ENCODE results near the gene PITPNM3.

PITPNM3 gene

DNA sequence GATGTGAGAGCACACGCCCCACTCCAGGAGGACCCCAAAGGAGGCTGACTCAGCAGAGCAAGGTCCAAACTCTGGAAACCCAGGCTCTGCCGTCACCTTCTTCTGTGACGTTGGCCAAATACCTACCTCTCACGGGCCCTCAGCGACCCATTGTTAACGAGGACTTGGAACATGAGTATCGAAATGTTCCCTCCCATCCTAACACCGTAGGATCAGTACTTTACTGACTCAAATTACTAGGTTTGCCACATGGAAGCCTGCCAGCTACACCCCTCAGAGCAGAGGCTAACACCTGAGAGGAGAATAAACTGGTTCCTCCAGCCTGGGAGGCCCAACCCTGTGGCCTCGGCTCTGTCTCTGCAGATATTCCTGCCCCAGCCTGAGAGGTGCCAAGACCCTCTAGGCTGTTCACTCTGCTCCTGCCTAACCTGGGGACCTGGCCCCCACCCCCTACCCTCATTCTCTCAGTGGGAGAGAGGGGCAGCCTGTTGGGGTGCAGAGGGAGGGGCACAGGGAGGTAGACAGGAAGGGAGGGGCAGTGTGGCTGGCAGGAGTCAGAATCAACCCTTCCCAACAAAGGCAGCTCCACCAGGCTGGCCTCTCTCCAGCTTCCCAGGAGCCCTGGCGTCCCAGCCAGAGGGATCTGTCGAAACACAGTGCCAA, 4.4 kb downstream of the PITPNM3 start:
- no peak for DNase-seq (ENCODE audit: low read depth)

DNA sequence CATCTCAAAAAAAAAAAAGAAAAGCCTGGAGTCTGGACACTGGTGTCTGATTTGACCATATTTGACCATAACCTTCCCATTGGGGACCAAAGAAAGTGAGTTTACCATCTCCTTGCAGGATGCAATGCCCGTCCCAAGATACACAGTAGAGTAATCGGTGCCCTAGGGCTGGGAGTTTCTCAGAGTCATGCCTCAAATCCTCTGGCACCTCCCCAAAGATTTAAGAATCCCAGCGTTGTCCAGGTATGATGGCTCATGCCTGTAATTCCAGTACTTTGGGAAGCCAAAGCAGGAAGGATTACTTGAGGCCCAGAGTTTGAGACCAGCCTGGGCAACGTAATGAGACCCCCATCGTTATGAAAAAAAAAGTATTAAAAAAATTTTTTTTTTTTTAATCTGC, 5.0 kb downstream of the PITPNM3 start:
- DNase-seq (ENCODE audit: low read depth): no peak

DNA sequence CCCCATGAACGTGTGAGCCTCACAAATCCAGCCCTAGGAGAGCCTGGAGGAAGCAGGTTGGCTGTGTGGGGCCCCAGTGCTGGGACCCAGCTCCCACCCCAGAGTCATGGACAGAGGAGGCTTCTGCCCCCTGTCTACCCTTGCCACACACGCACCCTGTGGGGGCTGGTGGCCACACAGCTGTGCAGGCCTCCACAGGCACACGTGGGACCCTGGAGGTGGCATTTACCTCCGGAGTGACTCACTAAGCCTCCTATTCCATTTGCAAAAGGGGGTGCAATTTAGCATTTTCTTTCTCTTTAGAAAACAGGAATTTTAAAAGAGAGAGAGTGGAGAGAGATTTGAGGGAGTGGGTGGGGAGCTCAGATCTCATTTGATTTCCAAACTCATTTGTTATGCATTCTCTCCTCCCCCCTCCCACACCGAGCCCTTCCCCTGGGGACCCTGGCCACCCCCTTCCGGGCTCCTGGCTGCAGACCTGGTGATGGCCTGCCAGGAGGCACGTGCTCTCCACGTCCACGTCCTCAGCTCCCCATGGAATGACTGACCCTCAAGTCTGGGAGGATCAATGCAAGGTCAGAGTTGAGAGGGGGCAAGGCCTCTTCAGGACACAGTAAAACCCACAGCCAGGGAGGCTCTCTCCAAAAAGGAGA, 6.8 kb downstream of the PITPNM3 start:
- no peak for DNase-seq (ENCODE audit: low read depth)

DNA sequence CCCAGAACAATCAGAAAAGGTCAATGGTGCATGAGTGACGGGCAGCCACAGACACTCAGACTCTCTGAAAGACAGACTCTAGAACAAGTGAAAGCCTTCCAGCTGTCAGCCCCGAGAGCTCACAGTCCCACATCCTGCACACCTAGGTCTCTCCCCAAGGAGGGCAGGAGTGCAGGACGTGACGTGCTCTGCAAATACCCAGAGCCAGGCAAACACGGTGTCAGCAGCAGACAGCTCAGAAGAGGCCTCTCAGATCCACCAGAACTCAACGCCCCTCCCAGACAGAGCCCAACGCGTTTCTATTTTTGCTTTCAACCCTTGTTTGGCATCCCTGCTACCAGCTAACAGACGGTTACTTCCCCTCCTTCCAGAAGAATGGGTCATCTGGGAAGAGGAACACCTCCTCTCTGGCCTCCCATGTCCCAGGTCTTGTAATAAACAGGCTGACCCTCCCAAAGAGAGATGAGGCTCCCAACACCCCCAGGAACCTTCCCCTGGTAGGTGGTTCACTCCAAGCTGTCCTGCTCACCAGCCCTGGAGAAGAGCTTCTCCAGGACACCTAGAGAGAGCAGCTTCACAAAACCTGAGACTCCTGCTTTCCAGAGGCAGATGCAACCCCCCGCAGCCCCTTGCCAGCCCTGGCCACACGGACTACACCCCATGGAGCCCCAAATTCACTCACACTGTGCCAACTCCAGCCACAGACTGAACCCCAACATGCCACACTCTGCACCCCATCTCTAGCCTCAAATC, 7.6 kb downstream of the PITPNM3 start:
- DNase-seq (ENCODE audit: low read depth): no peak

DNA sequence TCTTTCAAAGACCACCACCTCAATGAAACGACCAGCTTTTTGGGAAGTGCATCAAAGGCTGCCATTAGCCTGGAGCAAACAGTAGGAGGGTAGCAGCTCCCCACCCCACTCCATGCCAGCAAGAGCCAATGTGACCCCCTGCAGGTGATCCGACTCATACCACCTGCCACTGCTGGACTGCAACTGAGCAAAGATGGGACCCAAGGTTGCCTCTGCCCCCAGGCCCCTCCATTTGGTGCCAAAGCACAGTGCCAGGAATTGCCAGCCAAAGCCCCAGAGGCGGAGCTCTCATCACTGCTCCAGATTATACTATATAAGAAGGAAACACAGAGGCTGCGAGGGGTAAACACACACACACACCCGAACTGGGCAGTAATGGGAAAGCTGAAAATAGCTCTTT, 8.3 kb downstream of the PITPNM3 start:
- no peak for DNase-seq (ENCODE audit: low read depth)

DNA sequence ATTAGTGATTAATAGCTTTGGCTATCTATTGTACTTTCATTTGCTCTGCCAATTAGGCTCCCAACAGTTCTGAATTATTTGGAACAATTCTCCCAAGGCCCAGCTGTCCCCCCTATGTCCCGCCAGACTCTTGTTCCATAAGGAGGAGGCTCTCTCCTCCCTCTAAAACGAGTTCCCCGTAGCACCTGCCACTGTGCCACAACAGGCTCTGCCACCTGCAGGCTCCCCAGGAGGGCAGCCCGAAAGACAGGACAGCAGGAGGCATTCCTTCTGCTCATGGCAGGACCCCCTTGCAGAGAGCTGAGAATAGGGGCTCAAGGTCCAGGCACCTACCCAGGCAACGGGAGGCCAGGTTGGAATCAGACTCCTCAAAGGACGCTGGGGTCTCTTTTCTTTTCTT, 9.0 kb downstream of the PITPNM3 start:
- no peak for DNase-seq (ENCODE audit: low read depth)

DNA sequence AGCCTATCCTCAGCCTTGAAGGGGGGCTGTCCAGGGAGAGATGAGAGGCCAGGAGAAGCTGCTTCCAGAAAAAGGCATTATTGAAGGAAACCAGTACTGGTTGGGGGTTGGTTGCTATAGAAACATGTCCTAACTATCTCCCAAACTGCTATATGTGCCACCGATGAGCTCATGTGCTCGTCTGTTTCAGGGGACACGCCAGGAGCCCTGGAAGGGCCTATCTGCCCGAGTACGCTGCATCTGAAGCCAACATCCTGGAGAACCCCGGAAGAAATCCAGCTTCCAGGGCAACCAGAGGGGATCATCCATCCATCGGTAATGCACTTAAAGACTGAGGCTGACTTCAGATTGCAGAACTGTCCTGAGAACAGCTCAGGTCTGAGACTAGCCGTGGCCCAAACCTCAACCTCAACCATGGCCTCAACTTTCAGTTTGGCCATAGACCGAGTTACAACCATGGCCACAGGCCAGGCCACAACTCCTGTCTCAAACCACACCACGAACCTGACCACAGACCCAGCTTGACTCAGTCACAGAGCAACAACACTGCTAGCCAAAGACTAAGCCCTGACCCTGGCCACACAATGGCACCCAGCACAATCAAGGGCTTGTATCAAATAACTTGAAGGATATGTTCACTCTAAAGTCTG, 10.2 kb downstream of the PITPNM3 start:
- DNase-seq (ENCODE audit: low read depth): no peak

DNA sequence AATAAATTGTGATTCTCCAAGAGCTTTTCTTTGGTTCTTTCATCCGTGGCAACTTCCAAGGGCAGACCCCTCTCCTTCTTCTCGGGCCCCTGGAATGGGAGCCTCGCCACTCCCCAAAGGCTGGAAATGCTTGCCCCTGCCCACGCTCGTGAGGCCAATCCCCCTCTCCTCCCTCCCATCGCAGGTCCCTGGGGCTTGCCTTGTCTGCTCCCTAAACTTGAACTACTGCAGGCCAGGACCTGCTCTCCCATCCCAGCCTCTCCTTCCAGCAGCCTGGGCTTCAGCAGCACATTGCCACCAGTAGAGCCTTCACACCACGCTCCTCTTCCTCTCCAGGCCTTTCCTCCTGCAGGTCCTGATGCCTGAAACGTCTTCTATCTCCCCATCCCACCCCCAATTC, 11.1 kb downstream of the PITPNM3 start:
- DNase-seq (ENCODE audit: low read depth): no peak

DNA sequence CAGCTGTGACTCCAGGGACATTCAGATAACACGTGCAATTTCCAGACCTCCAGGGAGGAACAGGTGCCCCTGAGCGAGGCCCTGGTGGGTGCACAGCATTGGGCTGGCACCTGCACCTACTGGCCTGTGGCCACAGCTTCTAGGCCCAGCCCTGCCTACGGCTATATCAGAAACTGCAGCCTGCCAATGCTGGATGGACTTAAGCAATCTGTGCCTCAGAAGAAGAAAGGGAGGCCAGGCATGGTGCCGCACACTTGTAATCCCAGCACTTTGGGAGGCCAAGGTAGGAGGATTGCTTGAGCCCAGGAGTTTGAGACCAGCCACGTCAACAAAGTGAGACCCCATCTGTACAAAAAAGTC, 12.4 kb downstream of the PITPNM3 start:
- DNase-seq (ENCODE audit: low read depth): no peak

DNA sequence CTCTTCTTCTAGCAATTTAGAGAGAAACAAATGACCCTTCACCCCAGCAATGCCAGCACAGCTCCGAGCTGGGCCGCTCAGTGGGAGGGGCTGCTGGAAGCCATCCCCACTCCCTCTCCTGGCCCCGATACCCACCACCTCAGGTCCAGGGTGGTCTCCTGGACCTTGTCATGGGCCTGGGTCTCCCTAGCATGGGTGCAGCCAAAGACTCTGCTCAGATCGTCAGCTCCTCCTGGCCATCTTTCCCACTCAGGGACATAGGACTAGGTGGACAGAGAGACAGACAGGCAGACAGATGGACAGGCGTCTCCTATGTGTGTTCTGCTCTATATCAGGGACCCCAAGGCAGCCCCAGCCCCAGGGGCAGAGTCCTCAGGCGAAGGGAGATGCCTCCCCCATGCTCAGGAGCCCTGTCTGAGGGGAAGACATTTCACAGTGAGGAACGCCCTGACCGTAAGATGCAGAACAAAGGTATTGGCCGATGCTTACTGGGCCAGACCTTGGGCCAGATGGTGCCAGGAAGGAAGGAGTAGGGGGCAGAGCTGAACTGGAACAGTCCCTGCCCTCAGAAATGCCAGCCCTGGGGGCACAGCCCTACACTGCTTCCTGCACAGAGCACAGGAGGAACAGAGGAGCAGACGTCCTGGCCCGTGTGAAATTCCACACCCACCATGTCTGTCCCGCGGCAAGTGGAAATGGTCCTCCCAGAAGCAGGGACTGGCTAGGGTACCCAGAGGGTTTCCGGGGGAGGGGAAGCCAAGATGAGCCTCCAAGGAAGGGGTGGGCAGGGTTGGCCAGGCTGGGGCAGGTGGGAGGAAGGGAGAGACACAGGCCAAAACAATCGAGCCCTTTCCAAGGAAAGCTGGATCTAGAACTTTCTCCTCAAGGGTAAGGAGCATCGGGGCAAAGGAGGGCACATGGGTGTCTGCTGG, 13.0 kb downstream of the PITPNM3 start:
- no peak for DNase-seq (ENCODE audit: low read depth)

DNA sequence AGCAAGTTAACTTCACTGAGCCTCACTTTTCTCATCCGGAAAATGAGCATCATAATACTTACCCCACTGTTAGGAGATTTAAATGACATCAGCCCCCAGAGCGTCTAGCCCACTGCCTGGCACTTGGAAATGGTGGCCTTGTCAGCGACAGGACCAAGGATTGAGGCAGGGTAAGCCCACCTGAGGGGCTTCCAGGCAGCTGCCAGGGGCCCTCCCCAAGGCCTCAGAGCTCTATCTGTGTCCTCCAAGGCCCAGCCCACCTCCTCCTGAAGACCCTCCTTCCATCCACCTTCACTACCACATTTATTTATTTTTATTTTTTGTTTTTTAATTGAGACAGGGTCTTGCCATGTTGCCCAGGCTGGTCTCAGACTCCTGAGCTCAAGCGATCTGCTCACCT, 13.8 kb downstream of the PITPNM3 start:
- DNase-seq (ENCODE audit: low read depth): no peak

DNA sequence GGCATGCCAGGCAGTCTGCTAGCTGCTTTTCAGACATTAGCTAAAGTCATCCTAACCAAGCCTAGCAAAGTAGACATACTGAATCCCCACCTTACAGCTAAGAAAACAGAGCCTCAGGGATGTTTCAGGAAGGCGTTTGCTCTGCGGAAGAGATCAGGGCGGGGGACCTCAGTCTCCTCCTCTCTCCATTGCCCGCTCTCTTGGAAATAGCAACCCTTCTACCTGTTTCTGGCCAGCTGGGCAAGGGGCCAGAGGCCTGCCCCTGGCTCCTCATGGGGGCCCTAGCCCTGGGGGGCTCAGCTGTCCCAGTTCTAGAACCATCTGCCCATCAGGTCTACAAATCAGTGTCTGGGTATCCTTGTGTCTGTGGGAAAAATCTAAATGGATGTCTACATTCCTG, 14.5 kb downstream of the PITPNM3 start:
- DNase-seq (ENCODE audit: low read depth): no peak

DNA sequence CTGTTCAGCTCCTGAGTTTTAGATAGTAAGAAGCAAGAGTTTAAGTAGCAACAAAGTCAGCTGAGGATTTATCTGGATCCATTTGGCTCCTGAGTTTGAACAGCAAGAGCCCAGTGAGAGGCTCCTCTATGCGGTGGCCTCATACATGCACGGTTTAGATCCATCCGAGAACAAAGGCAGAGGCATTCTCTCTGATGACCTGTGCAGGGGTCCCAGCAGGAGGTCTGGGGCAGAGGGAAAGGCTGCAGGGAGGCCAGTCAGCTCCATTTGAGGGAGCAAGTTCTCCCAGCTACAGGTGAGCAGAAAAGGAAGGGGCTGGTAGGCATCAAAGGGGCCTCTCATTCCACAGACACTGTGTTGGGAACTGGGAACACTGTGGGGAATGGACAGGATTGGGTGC, 16.5 kb downstream of the PITPNM3 start:
- no peak for DNase-seq (ENCODE audit: low read depth)

DNA sequence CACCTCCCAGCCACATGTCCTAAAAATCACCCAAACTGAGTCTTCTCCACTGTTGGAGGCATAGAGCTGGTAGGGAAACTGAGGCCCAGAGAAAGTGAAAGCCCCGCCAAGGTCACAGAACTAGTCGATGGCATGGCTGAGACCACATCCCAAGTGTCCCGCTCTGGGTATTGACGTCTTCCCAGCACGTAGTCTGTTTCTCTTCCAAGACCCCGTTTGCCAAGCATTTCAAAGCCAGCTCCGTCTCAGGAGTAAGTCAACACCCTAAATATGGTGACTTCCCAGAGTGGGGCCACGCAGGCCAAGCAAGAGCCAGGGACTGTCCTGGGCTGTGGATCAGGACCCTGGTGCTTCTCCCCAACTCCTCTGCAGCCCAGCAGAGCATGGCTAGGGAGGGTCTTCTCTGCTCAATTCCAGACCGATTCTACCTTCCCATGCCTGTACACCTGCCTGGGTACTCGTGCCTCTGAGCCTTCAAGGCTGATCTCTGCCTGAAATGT, 19.7 kb downstream of the PITPNM3 start:
- no peak for DNase-seq (ENCODE audit: low read depth)

DNA sequence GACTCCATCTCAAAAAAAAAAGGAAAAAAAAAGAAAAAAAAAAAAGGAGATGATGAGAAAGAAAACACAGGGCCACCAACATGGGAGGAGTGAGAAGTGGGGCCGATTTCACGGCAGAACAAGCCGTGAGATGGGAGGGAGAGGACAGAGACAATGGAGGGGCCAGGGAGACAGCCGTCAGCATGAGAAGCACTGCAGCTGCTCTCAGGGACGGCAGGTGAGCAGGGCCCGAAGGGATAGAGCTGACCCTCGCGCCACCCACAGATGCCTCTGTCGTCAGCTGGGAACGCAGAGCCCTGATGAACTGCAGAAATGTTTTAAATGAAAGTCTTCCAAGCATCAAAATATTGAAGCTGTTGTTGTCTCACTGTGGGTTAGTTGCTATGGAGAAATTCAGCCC, 20.3 kb downstream of the PITPNM3 start:
- DNase-seq (ENCODE audit: low read depth): no peak

DNA sequence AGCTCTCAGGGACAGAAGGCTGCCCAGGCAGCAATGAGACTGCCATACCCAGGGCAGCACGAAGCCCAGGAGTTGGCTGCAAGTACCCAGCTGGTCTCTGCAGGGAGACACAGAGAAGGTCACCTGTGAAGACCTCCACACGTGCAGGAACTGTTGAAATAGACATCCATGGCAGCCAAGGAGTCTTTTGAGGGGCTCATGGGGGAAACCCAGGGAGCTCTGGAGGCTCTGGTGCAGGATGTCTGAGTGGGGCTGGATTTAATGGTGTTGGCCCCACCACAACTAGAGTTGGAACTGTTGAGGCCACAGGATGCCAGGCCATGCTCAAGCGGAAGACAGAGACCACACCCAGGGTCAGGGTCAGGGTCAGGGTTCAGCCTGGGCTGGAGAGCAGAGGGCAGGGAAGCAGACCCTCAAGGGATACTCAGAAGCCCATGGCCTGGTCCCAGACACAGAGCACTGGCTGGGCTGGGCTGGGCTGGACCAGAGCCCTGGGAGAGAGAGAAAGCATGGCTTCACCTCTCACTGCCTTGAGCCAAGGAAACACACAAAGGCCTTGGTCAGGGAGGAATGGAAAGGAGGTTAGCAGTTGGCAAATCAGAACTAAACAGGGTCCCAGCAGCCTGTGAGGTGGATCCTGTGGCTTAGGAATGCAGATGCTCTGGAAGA, 21.4 kb downstream of the PITPNM3 start:
- DNase-seq (ENCODE audit: low read depth): no peak

DNA sequence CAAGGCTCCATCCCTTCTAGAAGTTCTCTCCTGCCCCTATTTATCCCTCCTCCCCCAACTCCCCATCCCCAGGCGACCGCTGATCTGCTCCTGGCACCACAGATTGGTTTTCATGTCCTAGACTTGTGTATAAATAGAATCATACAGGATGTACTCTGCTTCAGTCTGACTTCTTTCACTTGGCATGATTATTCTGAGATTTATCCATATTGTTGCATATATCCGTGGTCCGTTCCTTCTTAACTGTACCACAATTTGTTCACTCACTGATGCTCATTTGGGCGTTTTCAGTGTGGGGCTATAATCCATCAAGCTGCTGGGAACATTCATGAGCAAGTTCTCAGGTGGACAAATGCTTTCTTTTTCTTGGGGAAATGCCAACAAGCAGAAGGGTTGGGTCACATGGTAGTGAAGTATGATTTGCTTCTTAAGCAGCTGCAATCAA, 23.9 kb downstream of the PITPNM3 start:
- no peak for DNase-seq (ENCODE audit: low read depth)

DNA sequence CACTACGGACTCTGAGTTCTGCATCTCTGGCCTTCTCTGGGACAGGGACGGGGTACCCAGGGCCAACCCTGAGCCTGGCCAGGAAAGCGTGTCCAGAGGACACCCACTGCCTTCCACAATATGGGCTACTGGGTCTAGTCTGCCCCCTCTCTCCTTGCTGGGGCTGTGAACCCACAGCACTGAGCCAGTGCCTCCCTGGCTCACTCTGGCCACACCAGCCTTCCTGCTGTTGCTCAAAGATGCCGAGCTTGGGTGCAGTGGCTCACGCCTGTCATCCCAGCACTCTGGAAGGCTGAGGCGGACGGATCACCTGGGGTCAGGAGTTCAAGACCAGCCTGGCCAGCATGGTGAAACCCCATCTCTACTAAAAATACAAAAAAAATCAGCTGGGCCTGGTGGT, 24.8 kb downstream of the PITPNM3 start:
- no peak for DNase-seq (ENCODE audit: low read depth)

DNA sequence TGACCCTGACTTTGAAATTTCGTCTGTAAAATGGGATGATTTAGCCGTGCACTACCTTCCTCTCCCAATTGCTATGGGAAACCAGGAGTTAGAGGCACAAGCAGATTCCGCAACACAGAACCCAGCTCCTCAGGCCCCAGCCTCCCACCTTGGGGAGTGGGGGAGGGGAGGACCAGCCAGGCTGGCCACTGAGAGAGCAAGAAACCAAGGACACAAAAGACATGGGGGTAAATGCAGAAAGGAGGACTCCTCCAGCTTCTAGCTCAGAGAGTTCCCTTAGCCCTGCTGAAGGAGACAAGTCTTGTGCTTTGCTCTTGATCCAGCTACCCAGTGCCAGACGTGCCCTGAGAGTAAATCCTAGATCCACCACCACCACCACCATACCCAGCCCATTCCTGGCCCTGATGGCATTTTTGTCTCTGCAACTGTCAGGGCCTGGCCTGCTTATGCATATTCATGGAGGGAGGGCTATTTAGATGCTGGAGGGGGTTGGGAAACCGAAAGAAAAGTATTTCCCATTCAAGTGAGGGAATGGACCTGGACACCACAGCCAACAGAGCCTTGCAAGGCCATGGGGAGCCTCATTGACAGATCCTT, 25.9 kb downstream of the PITPNM3 start:
- DNase-seq (ENCODE audit: low read depth): no peak

DNA sequence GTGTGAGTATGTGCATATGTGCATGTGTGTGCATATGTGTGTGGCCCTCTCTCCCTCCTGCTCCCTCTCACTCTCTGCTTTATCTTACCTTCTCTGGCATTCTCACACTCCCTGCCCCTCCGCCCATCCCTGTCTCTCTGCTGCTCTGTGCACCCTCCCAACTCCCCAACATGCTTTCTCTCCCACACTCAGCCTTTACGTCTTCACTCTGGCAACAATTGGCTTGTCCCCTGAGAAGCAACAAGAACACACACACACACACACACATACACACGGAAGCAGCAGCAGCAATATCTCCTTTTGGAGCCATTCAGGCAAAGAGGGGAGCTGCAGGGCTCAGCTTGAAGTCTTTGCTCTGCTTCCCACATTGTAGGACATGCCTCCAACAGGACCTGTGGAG, 27.8 kb downstream of the PITPNM3 start:
- DNase-seq (ENCODE audit: low read depth): no peak
